ENCODE data around the gene WT1.

- TF ChIP-seq POLR2A (IDR thresholded peaks at IDR 0.05; ENCODE audit: low read depth, low read length) = no peak
- no peak for TF ChIP-seq CTCF (conservative IDR thresholded peaks at IDR 0.05; ENCODE audit: low read depth, low read length)
These were observed 2.8 kb downstream of the WT1 start for GRCh38 chr11:32432565-32432964.
